VCaP (cell line): ENCODE data around the gene TP73.

Experiments
- H3K27ac ChIP-seq: fragments of 450-650 bp; 2 replicates; pipeline ENCODE4 v1.5.1; 2017
- TF ChIP-seq, protein P1 (sequence below): fragments of 450-650 bp; conservative IDR thresholded peaks from 2 replicates; pipeline ENCODE4 v1.5.1; 2017; ENCODE audit warnings: mild to moderate bottlenecking, moderate library complexity

Gene TP73

DNA sequence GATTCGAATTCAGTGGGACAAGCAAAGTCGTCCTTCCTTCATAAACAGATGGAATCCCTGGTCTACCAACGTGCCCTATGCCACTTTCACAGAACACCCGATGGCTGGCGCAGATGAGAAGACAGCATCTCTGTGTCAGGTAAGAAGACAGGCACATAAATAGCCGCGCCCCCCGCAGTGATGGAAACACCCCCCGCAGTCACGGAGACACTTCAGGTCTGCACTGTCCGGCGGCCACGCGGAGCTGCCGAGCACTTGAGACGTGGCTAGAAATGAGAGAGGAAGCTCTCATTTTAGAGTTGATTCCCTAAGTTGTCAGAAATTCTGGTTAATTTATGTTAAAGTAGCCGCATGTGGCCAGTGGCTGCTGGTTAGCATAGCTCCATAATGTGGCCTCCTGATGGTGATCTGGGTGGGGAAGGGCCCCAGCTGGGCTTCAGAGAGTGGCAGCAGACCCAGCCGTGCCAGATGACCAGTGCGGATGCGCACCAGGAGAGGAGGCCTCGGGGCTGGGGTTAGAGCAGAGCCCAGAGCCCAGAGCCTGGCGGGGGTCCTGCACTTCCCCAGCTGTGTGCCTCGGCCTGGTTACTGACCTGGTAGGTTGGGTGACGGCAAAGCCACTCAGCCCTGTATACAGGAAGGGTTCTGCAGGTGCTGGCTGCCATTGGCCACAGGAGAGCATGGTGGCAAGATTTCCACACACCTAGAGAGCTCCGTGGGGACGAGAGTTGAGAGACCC, 24.6 kb upstream of the TP73 start:
- no peak overlapping the region for H3K27ac ChIP-seq
- TF ChIP-seq, protein P1, sequence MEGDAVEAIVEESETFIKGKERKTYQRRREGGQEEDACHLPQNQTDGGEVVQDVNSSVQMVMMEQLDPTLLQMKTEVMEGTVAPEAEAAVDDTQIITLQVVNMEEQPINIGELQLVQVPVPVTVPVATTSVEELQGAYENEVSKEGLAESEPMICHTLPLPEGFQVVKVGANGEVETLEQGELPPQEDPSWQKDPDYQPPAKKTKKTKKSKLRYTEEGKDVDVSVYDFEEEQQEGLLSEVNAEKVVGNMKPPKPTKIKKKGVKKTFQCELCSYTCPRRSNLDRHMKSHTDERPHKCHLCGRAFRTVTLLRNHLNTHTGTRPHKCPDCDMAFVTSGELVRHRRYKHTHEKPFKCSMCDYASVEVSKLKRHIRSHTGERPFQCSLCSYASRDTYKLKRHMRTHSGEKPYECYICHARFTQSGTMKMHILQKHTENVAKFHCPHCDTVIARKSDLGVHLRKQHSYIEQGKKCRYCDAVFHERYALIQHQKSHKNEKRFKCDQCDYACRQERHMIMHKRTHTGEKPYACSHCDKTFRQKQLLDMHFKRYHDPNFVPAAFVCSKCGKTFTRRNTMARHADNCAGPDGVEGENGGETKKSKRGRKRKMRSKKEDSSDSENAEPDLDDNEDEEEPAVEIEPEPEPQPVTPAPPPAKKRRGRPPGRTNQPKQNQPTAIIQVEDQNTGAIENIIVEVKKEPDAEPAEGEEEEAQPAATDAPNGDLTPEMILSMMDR: no peak

DNA sequence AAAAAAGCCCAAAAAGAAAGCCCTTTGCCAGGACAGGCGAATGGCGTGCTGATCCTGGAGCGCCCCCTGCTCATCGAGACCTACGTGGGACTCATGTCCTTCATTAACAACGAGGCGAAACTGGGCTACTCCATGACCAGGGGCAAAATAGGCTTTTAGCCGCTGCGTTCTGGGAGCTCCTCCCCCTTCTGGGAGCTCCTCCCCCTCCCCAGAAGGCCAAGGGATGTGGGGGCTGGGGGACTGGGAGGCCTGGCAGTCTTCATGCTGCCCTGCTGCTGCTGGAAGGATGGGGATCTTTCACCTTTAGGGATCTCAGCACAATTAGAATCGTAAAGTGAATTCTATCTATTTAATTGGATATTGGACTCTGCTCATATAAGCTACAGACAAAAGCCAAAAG, 23.9 kb upstream of the TP73 start:
- TF ChIP-seq, protein P1: no peak
- H3K27ac ChIP-seq: no peak overlapping the region

DNA sequence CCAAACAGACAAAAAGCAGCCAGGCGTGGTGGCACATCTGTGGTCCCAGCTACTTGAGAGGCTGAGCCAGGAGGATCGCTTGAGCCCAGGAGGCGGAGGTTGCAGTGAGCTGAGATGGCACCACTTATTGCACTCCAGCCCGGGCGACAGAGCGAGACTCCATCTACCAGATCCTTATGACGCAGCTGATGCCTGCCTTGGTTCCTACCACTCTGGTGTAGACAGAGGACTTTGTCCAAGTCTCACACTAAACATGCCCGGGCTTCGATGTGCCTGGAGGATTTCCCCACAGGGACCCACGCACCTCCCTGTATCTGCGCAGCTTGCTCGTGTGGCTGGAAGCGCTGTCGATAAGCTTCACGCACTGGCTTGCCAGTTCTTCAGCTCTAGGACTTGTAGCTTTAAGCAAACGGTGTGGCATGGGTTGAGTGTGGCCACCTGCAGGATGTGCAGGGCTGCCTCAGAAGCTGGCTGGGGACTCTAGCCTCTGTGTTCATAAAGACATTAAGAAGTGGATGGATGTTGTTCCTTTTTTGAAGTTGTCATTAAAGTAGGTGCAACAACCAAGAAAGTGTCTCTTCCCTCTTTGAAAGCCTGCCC, 22.7 kb upstream of the TP73 start:
- no peak overlapping the region for H3K27ac ChIP-seq
- TF ChIP-seq, protein P1: no peak

GRCh38 chr1:3630161-3630611, 22.1 kb upstream of the TP73 start:
- H3K27ac ChIP-seq: no peak overlapping the region
- TF ChIP-seq, protein P1: no peak

DNA sequence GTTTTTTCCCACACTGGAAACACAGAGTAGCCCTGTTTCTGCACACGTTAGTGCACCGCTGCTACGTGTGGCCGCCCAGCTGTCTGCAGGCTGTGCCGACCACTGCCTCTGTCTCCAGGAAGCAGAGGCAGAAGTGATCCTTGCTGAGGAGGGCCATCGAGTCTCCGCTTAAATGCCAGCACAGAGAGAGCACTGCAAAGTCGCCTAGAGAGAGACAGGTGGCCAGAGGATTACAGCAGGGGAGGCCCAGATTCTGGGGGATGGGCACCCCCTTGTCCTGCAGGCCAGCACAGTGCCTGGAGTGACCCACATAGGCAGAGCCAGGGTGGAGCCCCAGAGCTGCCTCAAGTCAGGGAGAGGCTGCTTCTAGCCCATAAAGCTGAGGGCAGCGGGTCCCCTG, 21.4 kb upstream of the TP73 start:
- H3K27ac ChIP-seq: no peak overlapping the region
- TF ChIP-seq, protein P1: no peak

- no peak overlapping the region for H3K27ac ChIP-seq
- TF ChIP-seq, protein P1: no peak
Measured at GRCh38 chr1:3631320-3632260, 20.7 kb upstream of the TP73 start.

- H3K27ac ChIP-seq: no peak overlapping the region
- TF ChIP-seq, protein P1: no peak
Measured at GRCh38 chr1:3632298-3632697, 20.0 kb upstream of the TP73 start.
